ENCODE data around the gene HNRNPA3.

DNA sequence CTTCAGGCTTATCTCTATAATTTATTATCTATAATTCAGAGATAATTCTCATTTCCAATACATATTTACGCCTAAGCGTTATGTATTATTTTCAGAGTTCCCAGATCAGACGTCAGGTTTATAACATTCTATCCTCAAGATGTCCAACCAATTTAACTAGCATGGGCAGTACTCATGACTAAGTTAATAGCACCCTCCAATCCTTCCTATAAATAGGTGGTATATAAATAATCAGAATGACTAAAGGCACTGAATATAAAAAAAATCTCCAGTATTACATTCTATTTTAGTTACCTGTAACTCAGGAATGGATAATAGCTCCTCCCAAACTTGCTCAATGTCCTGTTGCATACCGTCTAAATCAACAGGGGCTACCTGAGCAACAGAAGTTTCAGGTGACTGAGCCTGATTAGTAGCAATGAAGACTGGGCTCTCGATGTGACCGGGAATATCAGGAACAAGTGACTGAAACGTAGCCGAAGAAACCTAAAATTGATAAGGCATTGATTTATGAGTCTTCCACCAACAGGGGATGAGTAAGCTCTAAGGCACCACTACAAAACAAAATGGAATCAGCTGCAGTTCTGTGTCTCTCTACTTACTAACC is 19.6 kb downstream of the HNRNPA3 start:
- TF ChIP-seq, protein P1, sequence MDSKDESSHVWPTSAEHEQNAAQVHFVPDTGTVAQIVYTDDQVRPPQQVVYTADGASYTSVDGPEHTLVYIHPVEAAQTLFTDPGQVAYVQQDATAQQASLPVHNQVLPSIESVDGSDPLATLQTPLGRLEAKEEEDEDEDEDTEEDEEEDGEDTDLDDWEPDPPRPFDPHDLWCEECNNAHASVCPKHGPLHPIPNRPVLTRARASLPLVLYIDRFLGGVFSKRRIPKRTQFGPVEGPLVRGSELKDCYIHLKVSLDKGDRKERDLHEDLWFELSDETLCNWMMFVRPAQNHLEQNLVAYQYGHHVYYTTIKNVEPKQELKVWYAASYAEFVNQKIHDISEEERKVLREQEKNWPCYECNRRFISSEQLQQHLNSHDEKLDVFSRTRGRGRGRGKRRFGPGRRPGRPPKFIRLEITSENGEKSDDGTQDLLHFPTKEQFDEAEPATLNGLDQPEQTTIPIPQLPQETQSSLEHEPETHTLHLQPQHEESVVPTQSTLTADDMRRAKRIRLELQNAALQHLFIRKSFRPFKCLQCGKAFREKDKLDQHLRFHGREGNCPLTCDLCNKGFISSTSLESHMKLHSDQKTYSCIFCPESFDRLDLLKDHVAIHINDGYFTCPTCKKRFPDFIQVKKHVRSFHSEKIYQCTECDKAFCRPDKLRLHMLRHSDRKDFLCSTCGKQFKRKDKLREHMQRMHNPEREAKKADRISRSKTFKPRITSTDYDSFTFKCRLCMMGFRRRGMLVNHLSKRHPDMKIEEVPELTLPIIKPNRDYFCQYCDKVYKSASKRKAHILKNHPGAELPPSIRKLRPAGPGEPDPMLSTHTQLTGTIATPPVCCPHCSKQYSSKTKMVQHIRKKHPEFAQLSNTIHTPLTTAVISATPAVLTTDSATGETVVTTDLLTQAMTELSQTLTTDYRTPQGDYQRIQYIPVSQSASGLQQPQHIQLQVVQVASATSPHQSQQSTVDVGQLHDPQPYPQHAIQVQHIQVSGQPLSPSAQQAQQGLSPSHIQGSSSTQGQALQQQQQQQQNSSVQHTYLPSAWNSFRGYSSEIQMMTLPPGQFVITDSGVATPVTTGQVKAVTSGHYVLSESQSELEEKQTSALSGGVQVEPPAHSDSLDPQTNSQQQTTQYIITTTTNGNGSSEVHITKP (tag by site-specific recombination; IDR thresholded peaks at IDR 0.05): no peak
- TF ChIP-seq ZBTB26 (tag by site-specific recombination; optimal IDR thresholded peaks at IDR 0.05) (no peak), ZNF174 (tag by site-specific recombination; IDR thresholded peaks at IDR 0.05) (no peak), CTCF (tag by site-specific recombination; IDR thresholded peaks at IDR 0.05) (no peak)
